NB4 (cell line): ENCODE measurements around the gene PTS.

Experiments
- CTCF ChIP-seq: IDR thresholded peaks from one replicate; pipeline ENCODE4 v1.5.1; 2012; ENCODE audit warnings: low read depth, low read length
- MYC ChIP-seq: IDR thresholded peaks from 2 replicates; pipeline ENCODE4 v1.6.1; 2011; ENCODE audit warnings: low read depth, low read length
- POLR2A ChIP-seq: IDR thresholded peaks from 2 replicates; pipeline ENCODE4 v1.6.1; 2011; ENCODE audit warnings: mild to moderate bottlenecking; ENCODE audit not compliant: insufficient read length; ENCODE audit errors: extremely low read depth

- no peak for TF ChIP-seq CTCF
- no peak for TF ChIP-seq POLR2A
- no peak for TF ChIP-seq MYC
Observed at GRCh38 chr11:112235750-112236390, 9.6 kb downstream of the PTS start.
